ENCODE measurements around the gene FXYD7.

- TF ChIP-seq POLR2A (IDR thresholded peaks at IDR 0.05) (no peak), CTCF (IDR thresholded peaks at IDR 0.05) (no peak)
These were observed 17.1 kb upstream of the FXYD7 start for GRCh38 chr19:35125749-35126623.

Measured in lower leg skin (tissue), 3 donors.